GM23338 (cell line): ENCODE data around the gene ADCY7.

Experiments
- EZH2phosphoT487 ChIP-seq: fragments of 200-600 bp; sonication (generic); IDR thresholded peaks from one replicate; pipeline ENCODE4 v1.8.1; 2018; ENCODE audit warnings: antibody characterized with exemption; ENCODE audit not compliant: unreplicated experiment
- POLR2AphosphoS5 ChIP-seq: IDR thresholded peaks from 2 replicates; pipeline ENCODE4 v1.6.1; 2016; ENCODE audit warnings: antibody characterized with exemption, low read depth

- no peak for TF ChIP-seq EZH2phosphoT487
- no peak for TF ChIP-seq POLR2AphosphoS5
These were observed 32.5 kb downstream of the ADCY7 start for GRCh38 chr16:50298591-50299507.
